Suppressor macrophage treated with lipopolysaccharide for 4 hours (primary cell): ENCODE results near the gene KIF19.

ENCODE experiments used
- DNase-seq: peaks from one replicate; pipeline ENCODE4 v3.0.0-alpha.2; 2020

Gene KIF19

DNA sequence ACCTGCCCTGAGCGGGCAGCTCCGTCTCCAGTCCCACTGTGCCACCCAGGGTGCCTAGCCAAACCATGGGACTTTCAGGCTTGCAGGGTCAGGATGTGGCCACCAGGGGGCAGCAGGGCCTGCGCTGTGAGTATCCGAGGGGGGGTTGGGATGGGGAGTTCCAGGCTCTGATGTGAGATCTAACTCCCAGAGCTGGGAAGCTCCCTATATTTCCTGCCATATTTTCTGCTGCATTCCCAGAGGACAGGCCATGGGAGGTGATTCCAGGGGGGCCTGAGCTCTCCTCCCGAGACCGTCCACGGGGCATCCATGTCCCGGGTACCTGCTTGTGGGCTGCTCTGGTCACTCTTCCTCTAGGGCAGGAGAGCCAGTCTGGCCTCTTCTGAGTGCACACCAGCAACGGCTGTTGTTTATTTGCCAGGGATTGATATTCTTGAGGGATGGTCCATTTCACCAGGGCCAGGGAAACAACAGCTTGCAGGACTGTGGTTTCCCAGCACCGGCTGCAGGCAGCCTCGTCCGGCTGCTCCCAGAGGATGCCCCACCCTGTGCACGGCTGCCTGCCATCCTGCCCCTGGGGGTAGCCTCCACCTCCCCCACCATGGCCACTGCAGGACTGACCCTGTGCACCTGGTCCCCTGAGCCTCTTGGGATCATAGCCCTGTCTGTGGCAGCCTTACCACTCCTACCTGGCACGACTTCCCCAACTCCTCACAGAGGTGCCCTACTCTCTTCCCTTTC lies 42.5 kb downstream of the KIF19 start:
- DNase-seq: peak; percentile 86

DNA sequence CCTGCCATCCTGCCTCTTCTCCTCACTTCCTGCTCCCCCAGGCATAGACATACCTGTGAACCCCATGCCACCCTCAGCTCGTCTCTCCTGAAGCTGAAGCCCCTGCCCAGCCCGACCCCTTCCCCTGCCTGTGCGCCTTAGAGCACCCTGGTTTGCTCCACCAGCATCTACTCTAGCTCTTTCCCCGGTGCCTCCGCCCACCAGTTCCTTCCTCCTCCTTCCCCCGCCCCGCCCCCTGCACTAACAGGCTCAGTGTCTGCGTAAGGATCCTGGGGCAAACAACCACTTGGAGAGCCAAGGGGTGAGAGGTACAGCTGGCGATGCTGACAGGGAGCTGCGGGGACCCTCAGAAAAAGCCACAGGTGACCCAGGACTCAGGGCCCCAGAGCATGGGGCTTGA lies 43.2 kb downstream of the KIF19 start:
- peak; percentile 69 for DNase-seq

DNA sequence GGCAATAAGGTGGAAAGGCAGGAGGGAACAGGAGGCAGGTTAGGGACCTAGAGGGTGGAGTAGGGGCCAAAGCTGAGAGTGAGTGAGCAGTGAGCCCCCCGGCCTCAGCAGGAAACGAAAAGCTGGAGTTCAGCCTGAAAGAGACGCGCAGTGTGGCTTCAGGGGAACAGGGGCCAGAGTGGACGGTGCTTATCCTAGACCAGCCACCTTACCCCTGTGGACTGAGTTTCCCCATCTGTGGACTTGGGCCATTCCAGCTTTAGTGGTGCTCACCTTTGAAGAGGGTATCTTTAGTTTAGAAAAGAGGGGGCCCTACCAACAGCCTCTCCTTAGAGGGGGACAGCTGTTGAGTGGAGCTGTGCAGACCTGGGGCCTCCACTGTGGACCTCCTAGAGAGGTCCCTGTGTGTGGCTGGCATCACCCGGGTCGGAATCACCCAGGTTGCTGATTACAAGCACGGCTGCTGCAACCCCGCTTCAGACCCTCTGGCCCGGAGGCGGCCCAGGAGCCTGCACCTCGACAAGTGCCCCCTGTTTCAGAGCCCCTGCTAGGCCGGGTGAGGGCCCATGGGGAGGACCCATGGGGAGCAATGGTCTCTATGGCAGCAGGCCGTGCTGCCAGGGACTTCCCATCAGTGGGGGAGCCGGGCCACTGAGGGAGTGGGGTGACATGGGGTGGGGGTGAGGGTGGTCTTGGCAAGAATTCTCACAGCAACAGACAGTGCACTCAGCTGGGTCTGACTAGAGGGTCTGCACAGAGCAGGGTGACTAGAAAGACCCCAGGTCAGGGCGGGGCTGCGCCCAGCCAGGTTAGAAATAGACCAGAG lies 43.9 kb downstream of the KIF19 start:
- no peak for DNase-seq

DNA sequence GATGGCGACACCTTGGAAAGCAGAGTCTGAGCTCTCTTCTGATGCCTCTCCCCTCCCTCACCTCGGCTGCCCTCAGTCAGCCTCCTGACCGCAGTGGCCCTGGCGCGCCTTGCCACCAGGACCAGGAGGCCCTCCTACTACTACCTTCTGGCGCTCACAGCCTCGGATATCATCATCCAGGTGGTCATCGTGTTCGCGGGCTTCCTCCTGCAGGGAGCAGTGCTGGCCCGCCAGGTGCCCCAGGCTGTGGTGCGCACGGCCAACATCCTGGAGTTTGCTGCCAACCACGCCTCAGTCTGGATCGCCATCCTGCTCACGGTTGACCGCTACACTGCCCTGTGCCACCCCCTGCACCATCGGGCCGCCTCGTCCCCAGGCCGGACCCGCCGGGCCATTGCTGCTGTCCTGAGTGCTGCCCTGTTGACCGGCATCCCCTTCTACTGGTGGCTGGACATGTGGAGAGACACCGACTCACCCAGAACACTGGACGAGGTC lies 45.7 kb downstream of the KIF19 start:
- DNase-seq: no peak

DNA sequence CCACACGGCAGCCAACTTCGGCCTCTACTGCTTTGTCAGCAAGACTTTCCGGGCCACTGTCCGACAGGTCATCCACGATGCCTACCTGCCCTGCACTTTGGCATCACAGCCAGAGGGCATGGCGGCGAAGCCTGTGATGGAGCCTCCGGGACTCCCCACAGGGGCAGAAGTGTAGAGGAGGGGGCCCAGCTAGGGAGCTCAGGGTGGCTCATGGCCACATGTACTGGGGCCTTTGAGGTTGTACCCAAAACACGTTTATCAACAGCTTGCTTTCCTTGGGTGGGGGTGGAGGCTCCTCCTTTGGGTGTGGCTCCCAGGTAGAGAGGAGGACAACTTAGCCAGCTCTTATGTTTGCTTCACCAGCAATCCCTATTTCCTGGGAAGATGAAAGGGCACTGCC lies 46.4 kb downstream of the KIF19 start:
- no peak for DNase-seq

DNA sequence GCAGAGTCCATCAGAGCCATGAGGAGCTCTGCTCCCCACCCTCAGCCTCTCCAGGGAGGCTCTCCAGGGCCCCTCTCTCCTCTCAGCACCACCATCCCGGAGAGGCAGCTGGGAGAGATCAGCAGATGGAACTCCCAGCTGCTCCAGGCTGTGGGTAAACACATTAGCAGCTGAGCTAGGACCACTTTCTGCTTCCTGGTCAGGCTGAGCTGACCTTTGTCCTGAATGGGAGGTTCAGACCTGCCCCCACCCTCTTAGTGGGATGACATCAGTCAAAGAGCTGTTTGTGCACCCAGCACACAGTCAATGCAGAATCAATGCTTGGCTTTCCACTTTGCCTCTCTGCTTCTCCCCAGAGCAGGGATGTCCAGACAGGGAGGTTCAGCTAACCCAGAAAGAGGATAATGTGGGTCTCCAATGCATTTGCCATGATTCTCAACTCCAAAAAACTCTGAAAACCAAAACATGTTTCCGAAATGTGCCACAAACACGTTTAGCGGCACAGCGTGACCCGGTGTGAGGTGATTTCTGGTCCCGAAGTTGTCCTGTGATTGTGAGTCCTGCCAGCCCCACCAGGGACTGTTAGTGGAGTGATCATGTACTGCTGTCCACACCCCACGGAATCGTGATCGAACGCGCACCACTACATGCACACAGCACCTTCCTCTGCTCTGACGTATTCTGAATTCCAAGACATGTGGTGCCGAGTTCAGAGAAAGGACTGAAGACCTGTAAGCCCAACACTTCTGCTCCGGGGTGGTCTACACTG lies 48.0 kb downstream of the KIF19 start:
- no peak for DNase-seq

DNA sequence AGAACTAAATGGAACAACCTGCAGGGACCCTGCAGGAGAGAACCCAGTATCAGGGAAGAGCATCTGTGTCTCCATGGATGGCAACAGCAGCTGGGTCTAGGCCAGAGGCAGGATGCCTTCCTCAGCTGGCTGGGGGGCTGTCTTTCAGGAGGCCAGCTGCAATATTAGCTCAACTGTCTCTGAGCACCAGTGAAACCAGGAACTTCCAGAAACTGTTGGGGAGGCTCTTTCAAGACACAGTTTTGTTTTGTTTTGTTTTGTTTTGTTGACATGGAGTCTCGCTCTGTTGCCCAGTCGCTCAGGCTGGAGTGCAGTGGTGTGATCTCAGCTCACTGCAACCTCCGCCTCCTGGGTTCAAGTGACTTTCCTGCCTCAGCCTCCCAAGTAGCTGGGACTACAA lies 48.8 kb downstream of the KIF19 start:
- peak; percentile 27 for DNase-seq

DNA sequence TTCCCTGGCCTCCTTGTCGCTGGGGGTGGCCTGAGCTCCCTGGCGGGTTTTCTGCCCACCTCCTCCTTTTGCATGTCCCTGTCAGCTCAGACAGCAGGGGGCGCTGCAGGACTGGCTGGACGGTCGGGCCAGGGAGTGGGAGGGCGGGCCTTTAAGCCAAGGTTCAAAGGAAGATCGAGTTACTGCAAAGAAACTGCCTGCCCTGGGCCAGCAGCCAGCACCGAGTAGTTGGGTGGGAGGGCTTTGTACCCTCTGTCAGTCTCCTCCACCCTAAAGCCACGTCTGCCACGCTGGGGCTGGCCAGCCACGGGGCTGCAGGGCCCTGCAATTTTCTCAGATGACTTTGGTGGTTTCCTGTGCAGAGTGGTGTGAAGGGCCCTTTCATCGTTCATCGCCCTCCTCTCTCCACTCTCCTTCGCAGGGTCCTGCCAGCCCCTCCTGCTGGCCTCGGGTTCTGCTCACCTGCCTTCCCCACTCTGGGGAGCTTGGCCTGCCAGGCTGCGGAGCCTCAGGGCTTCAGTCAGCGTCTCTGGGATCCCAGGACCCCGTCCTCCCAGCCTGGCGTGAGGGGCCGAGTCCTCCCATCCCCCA lies 53.6 kb downstream of the KIF19 start:
- DNase-seq: peak; percentile 92

DNA sequence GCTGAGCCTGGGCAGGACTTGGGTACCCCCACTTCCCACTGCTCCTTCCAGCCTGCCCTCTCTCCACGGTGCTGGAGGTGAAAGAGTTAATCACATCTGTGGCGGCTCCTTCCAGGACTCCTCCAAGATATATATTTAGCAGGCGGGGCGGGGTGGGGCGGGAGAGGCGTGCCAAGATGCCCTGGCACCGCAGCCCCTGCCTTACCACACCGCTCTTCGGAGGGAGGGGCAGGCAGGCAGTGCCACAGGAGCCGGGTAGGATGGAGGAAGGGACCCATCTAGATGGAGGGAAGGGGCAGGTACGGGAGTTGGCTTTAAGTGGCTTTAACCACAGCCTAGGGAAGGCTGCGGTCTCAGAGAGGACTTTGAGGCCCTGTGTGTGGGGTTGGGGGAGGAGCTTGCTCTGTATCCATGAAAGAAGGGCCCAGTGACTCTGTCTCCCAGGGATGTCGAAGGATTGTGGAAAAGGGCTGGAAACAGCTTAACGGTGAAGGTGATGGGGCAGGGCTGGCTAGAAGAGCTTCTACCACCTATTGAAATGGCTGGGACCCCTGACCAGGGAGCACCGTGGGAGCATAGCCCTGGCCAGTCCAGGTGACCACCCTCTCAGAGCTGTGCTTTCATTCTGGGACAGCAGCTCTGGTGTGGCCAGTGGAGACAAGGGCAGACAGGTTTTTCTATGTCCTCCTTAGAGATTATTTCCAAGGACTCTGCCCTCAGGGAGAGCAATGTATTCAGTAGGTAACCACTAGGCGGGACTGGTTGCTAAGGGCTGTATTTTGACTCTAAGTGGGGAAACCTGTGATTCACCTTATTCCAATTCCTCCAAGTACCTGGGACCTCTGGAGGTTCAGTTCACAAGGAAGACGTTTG lies 54.3 kb downstream of the KIF19 start:
- no peak for DNase-seq

DNA sequence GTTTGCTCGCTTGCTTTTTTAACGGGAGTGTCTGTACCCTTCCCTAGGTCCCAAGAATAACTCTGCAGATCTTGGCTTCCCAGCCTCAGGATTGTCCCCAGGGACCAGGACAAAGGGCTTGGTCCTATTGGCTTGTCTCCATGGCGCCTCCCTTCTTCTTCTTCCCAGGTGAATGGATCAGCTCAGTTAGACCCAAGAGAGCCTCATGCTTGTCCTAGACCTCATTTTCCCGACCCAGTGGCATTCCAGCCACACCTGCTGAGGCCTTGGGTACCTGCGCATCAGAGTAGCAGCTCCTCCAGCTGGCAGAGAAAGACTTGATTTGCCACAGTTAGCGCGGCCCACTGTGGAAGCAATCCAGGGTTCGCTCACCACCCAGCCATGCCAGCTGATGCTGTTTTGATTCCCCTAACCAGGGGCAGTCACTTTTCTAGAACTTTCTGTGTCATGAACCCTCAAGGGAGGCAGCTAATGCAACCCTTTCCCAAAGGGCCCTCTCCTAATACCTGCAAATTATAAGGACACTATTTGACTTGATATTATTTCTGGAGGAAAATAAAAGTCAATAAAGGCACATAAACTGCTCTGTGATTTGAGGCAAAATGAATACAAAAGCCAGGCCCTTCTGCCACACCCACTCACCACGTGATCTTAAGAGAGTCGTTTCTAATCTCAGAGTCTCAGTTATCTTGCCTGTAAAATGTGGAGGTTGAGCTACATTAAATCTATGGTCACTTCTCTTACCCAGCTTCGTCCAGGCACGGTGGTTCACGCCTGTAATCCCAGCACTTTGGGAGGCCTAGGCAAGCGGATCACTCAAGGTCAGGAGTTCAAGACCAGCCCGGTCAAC lies 55.2 kb downstream of the KIF19 start:
- no peak for DNase-seq

DNA sequence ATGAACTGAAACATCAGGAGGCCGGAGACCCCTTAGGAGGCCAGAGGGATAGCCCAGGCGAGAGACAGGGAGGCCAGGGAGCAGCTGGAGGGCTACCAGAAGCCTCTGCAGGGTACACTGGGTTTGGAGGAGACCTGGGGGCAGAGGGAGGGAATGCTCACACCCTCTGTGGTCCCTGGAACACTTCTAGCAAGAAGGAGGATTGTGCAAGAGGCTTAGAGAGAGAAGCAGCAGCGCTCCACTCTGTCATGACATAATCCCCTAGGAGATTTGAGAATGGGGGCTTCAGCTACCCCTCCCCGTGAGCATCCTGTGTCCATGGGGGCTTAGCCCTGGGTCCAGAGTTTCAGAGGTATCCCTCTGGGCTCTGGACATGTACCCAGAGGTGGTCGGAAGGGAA lies 57.1 kb downstream of the KIF19 start:
- no peak for DNase-seq

DNA sequence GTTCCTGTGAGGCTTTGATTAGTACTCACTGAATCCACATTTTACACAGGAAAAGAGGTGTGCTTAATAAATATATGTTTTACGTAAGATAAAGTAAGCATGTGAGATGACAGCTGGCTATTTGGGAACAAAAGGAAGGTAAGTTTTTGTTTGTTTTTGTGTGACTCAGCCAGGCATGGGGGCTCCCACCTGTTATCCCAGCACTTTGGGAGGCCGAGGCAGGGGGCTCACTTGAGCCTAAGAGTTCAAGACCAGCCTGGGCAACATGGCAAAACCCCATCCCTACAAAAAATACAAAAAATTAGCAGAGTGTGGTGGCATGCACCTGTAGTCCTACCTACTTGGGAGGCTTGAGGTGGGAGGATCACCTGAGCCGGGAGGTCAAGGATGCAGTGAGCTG lies 59.2 kb downstream of the KIF19 start:
- DNase-seq: no peak

DNA sequence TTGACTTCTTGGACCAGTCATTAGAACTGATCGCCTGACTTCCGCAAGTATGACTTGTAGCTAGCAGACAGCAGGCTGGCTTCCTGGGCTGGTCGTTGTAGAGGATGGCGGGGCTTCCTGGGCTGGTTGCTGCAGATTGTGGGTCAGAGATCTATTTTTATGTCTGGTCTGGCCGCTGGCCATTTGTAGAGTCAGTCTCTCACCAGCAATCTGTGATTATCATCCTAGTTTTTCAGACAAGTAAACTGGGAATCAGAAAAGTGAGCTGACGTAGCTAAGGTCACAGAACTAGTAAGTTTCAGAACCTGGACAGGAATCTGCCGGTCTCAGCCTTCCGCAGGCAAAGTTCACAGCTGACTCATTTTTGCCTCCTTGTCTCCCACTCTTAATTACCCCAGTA lies 60.4 kb downstream of the KIF19 start:
- peak; percentile 22 for DNase-seq

DNA sequence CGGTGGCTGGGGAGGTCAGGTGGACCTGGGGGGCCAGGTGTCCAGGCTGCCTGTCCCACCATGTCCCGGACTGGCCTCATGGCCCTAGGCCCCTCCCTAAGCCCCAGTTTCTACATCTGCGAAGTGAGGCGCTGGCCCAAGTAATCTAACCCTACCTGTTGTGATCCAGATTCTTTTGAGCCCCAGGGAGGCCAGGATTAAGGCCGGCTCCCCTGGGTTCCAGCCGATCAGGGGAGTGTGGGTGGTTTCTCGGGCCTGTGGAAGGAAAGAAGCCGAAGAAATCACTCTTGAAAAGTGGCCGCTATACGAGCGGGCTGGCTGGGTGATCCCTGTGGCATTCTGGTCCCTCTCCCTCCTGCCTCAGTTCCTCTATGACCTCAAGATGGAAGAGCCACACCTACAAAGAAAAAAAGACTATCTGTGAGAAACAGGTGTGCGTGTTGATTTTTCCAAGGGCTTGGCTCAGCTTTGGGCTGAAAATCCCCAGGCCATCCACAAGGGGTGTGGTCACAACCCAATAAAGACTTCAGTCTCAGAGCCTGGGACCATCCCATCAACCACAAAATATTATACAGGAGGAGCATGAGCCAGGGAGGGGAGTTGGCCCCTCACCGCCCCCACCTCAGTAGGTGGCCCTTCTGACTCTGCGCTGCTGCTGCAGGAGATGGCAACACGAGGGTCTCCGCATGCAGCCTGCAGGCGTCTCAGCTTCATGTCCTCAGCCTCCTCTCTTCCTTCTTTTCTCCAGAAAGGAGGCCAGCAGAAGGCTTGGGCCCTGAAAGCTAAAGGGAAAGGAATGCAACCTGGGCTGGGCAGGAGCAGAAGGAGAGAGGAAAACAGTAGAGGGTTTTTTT lies 61.6 kb downstream of the KIF19 start:
- no peak for DNase-seq

DNA sequence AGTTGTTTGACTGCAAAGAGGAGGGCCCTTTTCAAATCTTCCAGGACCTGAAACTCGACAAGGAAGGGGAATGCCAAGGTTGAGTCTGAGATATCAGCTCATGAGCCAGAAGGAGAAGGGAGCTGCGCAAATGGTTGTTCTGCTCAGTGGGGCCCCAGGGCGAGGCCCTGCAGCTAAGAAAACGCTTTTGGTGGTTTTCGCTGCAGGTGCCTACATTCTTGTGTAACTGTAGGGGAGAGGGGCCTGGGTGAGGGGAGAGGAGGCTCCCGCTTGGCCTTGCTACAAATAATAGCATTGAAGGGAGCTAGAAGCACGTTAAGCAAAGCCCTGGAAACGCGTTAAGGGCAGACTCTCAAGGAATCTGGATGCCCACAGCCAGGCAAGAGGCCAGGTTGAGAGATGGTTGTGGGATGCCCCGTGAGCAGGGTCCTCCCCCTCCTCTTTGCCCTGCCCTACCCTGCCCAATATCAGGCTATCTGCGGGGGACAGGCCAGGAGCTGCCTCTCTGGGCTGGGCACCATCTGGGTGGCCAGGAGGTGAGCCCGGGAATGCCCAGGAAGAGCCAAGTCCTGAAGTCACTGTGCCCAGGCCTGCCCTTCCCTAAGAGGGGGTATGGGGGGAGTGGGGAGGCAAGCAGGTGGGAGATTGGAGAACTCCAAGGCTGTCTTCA lies 63.2 kb downstream of the KIF19 start:
- DNase-seq: no peak

DNA sequence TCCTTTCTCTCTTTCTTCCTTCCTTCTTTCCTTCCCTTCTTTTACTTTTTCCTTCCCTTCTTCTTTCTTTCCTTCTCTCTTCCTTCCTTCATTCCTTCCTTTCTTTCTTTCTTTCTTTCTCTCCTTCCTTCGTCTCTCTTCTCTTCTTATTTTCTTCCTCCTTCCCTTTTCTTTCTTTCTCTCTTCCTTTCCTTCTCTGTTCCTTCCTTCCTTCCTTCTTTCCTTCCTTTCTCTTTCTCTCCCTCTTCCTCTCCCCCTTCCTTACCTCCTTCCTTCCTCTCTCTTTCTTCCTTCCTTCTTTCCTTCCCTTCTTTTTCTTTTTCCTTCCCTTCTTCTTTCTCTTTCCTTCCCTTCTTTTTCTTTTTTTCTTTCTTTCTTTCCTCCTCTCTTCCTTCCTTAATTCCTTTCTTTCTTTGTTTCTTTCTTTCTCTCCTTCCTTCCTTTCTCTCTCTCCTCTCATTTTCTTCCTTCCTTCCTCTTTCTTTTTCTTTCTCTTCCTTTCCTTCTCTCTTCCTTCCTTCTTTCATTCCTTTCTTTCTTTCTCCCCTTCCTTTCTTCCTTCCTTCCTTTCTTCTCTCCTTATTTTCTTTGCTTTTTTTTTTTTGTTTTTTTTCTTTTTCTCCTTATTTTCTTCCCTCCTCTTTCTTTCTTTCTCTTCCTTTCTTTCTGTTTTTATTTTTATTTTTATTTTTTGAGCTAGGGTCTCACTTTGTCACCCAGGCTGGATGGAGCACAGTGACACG lies 64.1 kb downstream of the KIF19 start:
- no peak for DNase-seq

DNA sequence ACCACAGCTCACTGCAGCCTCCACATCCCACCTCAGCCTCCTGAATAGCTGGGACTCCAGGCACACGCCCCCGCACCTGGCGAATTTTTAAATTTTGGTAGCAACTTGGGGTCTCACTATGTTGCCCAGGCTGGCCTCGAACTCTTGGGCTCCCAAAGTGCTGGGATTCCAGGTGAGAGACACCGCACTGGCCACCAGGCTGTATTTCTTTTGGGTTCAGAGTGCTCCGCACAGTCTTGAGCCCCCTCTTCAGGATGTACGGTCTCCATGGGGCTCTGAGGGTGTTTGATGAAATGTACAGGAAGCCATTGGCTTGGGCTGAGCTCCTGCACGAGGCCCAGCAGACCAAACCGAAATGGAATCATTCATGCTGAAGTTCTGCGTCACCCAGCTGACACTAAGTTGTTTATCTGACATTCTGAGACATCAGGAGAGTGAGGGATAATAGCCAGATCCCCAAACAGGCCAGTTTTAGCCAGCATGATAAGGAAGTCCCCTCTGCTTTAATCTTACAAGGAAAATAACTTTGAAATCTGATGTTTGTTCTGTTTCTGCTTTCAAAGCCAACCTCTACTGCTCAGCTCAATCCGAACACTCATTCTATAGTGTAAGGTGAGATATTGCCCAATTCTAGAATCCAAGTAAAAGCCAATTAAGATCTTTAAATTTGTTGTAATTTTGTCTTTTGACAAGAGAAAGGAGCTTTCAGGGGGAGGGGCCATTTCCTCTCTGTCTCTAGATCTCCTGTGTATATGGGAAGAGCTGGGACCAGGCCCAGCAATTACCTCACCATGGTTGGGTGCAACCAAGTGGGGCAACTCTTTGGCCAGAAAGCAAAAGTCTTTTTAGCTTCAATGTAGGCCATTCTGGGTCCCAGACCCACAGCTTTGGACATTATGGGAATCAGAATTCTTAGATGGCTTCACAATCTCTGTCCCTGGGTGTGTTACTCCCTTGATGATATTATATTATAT lies 64.9 kb downstream of the KIF19 start:
- no peak for DNase-seq
